Cardiac muscle cell (in vitro differentiated cells and primary cell): ENCODE measurements around the gene HASPIN. TPM values are rescaled to one million over a fixed set of nuclear protein-coding genes. Genes with fewer than 3 reads are reported as not detected.

ENCODE experiments used
- DNase-seq, 2 donors: peaks; one replicate each; pipeline versions ENCODE4 v3.0.0 to v3.0.0-alpha.2; 2010 to 2017; ENCODE audit warnings: low read depth in 1 of 2, low spot score in 1 of 2
- H3K27ac ChIP-seq: fragments of 200-600 bp; sonication (generic); 2 replicates; pipeline ENCODE4 v1.5.1; 2016
- H3K27me3 ChIP-seq: fragments of 200-600 bp; sonication (generic); 2 replicates; pipeline ENCODE4 v1.6.0; 2016; ENCODE audit warnings: control low read depth
- H3K36me3 ChIP-seq: fragments of 200-600 bp; sonication (generic); 2 replicates; pipeline ENCODE4 v1.5.1; 2016; ENCODE audit warnings: control low read depth
- H3K4me1 ChIP-seq: fragments of 200-600 bp; sonication (generic); 2 replicates; pipeline ENCODE4 v1.8.1; 2017; ENCODE audit warnings: low read depth, mild to moderate bottlenecking, mixed run types
- H3K4me3 ChIP-seq: fragments of 200-600 bp; sonication (generic); 2 replicates; pipeline ENCODE4 v1.5.1; 2016; ENCODE audit warnings: mild to moderate bottlenecking
- H3K9me3 ChIP-seq: fragments of 200-600 bp; sonication (generic); 2 replicates; pipeline ENCODE4 v1.5.1; 2017; ENCODE audit warnings: low read depth, mild to moderate bottlenecking, control low read depth
- CTCF ChIP-seq: IDR thresholded peaks from 2 replicates; pipeline ENCODE4 v1.5.1; 2012; ENCODE audit warnings: low read depth, mild to moderate bottlenecking, low read length
- polyA plus RNA-seq: library from polyadenylated mRNA; unstranded; fragments of >200 nt; fragmentation: Nextera tagmentation; extraction: Ambion mirVana; gene quantifications from 2 replicates; pipeline ENCODE4 v1.2.1, GENCODE V29; 2016
- total RNA-seq: library from RNA; depleted of rRNA; stranded (reverse); fragments of >200 nt; gene quantifications from 2 replicates; pipeline ENCODE4 v1.2.3, GENCODE V29; 2016

HASPIN gene
- total and polyA plus RNA-seq, 2 experiments from 2014 or later: 0.87 to 10.8 TPM

- no peak overlapping the region for H3K4me3 ChIP-seq
- no peak for TF ChIP-seq CTCF
- H3K36me3 ChIP-seq: no peaks in the 10 kb centered on the region
- no peaks in the 10 kb centered on the region for H3K27me3 ChIP-seq
- H3K27ac ChIP-seq: no peak overlapping the region
- DNase-seq: no peak
- no peaks in the 10 kb centered on the region for H3K9me3 ChIP-seq
- no peaks in the 10 kb centered on the region for H3K4me1 ChIP-seq
These were observed 40.1 kb downstream of the HASPIN start for GRCh38 chr17:3763777-3764170.

GRCh38 chr17:3765981-3766380 is 42.3 kb downstream of the HASPIN start:
- Histone ChIP-seq H3K4me3 (no peak overlapping the region), H3K4me1 (no peaks in the 10 kb centered on the region)
- no peak for TF ChIP-seq CTCF

GRCh38 chr17:3766779-3767178 is 43.1 kb downstream of the HASPIN start:
- H3K27me3 ChIP-seq: no peaks in the 10 kb centered on the region
- H3K9me3 ChIP-seq: no peaks in the 10 kb centered on the region
- no peak for TF ChIP-seq CTCF
- H3K4me1 ChIP-seq: no peaks in the 10 kb centered on the region
- H3K4me3 ChIP-seq: no peak overlapping the region
- H3K36me3 ChIP-seq: no peaks in the 10 kb centered on the region
- H3K27ac ChIP-seq: no peak overlapping the region
- no peak for DNase-seq

More at GRCh38 chr17:3765981-3766380, 42.3 kb downstream of the HASPIN start:
- Histone ChIP-seq H3K27me3 (no peaks in the 10 kb centered on the region), H3K27ac (no peak overlapping the region), H3K36me3 (no peaks in the 10 kb centered on the region), H3K9me3 (no peaks in the 10 kb centered on the region)
- DNase-seq: no peak

- no peaks in the 10 kb centered on the region for H3K4me1 ChIP-seq
- no peak for TF ChIP-seq CTCF
- no peak for DNase-seq
These were observed 44.6 kb downstream of the HASPIN start for GRCh38 chr17:3768341-3768740.

GRCh38 chr17:3768769-3769168 is 45.1 kb downstream of the HASPIN start:
- Histone ChIP-seq H3K4me3 (no peak overlapping the region), H3K36me3 (no peaks in the 10 kb centered on the region), H3K4me1 (no peaks in the 10 kb centered on the region), H3K27me3 (no peaks in the 10 kb centered on the region), H3K9me3 (no peaks in the 10 kb centered on the region), H3K27ac (no peak overlapping the region)
- DNase-seq: no peak
- no peak for TF ChIP-seq CTCF

More at GRCh38 chr17:3768341-3768740, 44.6 kb downstream of the HASPIN start:
- Histone ChIP-seq H3K27ac (no peak overlapping the region), H3K27me3 (no peaks in the 10 kb centered on the region), H3K4me3 (no peak overlapping the region), H3K9me3 (no peaks in the 10 kb centered on the region), H3K36me3 (no peaks in the 10 kb centered on the region)

GRCh38 chr17:3770466-3770865 is 46.8 kb downstream of the HASPIN start:
- Histone ChIP-seq H3K36me3 (no peaks in the 10 kb centered on the region), H3K4me1 (no peaks in the 10 kb centered on the region), H3K27me3 (no peaks in the 10 kb centered on the region), H3K4me3 (no peak overlapping the region), H3K9me3 (no peaks in the 10 kb centered on the region), H3K27ac (no peak overlapping the region)
- TF ChIP-seq CTCF: no peak
- no peak for DNase-seq
